Measurements from ENCODE around the gene PPP2R5C.

PPP2R5C gene

DNA sequence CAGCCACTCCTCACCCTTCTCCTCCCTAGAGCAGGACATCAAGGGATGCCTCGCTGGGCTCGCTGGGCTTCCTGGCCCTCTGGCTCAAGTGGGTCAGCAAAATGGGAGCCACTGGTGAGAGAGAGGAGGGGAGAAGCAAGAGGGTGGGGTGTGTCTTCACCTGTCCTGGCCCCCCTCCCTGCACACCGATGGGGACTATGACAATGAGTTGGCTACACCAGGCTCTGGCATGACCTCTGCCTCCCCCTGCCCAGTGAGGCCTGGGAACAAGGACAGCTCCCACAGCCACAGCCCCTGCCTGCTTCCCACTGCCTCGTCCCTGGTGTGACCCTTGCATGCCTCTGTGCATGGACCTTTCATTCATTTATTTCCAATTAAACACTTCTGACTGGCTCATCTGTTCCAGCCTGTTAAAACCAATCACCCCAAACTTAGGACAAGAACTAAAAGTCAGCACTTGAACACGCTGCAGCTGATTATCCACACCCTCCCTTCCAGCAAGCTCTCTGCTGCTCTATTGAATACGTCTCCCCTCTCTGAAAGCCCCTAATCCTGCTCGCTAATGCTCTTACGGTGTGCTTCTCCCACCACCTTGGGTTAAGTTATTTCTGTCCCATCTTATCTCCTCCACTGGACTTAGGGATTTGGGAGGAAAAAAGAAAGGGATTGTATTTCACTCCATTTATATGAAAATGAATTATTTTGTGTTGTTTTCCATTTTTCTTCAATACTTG lies 5.8 kb upstream of the PPP2R5C start:
- no peak for DNase-seq (ENCODE audit: low read depth in 3 of 3)

DNA sequence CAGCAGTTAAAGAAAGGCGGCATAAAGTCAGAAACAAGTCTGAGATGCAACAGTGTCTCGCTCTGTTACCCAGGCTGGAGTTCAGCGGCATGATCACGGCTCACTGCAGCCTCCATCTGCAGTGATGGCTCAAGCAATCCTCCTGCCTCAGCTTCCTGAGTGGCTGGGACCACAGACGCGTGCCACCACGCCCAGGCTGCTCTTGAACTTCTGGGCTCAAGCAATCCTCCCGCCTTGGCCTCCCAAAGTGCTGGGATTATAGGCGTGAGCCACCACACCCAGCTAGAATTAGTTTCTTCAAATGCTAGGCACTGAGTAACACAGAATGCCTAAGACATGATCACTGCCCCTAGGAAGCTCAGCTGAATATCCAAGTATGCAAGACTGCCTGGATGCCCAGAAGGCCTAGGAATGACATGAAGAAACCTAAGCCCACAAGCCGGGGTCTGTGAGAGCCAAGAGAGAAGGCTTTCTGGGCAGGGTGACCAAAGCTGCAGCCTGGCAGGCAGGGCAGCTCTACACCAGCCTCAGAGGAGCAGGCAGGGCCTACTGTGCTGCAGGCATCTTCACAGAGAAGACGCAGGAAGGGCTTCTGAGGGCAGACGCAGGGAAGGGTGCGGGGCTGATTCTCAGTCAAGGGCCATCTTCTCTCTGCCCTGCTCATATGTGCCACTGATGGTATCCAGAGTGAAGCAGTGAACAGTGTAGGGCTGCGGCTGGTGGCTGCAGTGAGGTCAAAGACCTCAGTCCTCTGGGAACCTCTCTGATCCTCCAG lies 4.3 kb upstream of the PPP2R5C start:
- no peak for DNase-seq (ENCODE audit: low read depth in 3 of 3)

DNA sequence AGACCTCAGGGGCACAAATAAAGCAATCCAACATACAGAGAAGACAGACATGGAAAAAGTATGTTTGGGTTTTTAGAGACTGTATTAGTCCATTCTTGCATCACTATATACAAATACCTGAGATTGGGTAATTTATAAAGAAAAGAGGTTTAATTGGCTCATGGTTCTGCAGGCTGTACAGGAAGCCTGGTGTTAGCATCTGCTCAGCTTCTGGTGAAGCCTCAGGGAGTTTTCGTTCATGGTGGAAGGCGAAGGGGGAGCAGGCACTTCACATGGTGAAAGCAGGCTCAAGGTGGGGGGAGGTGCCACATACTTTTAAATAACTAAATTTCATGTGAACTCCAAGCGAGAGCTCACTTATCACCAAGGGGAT lies 3.7 kb upstream of the PPP2R5C start:
- no peak for DNase-seq (ENCODE audit: low read depth in 3 of 3)

DNA sequence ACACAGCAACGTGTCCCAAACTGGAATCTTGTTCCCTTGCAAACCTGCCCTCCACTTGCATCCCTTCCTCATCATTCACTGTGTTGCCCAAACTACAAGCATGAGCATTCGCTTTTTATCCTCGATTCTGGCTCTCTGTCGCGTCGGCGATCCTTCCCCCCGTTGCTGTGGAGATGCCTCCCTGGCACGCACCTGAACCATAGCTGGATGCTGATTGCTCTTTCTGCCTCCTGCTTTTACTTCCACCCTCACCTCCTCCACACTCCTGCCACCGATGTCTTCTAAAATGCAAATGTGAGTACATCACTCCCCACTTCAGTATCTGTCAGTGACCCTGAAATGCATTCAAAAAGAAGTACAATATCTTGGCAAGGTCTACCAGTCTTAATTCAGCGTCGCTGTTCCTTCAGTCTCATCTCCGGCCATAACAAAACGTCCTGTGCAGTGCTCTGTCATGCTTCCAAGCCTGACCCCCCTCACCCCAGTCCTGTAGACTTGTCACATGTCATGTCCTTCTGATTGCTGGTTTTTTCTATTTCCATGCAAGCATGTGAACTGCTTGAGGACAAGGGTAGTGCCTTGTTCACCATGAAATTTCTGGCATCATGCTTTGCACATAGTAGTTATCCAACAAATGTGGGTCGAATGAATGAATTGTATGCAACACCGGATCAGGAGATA lies 2.5 kb upstream of the PPP2R5C start:
- DNase-seq (ENCODE audit: low read depth in 3 of 3) = no peak

DNA sequence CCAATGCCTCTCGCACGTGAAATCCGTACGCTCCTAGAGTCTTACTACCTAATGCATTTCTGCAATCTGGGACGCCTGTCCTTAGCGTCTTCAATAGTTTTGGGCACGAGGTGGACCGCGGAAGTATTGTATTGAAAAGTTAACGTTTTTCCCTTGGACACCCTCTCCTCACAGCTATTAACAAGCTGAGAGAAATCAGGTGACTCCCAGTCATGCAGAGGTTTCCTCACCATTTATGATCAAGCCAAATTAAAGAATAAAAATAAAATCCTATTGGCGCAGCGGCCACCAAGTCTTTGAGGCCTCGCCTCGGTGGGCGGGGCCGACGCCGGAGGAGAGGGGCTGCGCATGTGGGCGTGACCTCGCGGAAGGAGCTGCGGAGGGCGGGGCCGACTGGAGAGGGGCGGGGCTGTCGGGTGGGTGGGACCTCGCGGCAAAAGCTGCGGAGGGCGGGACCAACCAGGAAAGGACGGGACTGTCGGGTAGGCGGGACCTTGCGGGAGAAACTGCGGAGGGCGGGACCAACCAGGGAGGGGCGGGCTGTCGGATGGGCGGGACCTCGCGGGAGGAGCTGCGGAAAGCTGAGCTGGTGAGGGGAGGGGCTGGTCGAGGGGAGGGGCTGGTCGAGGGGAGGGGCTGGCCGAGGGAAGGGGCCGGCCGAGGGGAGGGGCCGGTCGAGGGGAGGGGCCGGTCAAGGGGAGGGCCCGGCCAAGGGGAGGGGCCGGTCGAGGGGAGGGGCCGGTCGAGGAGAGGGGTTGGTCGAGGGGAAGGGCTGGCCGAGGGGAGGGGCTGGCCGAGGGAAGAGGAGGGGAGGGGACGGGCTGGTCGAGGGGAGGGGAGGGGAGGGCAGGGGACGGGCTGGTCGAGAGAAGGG lies 1.1 kb upstream of the PPP2R5C start:
- peak; percentile 92 to 97 (median 96) for DNase-seq (ENCODE audit: low read depth in 3 of 3)

DNA sequence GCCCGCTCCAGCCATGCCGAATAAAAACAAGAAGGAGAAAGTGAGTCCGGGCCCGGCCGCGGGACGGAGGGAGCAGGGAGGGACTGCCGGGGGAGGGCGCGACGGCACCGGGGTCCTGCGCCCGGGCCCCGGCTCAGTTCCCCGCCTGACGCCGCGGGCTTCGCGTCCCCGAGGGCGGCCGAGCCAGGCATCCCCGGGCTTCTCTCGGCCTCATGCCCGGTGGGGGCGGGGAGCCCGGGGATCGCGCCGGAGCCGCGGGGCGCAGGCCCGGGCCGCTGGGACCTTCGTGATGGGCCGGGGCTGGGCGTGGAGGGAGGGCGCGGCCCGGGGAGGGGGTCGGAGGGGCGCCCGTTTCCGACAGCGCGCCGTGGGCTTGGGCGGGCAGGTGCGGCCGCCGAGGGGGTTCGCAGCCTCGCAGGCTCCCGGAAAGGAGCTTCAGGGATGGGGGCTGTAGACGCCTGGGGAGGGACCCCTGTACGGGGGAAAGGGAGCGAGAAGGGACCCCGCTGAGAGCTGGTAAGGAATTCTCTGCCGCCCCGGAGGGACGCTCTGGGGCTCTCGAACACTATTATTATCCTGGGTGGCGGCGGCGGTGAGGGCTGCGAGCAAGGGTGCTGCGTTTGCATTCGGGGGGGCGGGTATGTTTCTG lies 496 bp downstream of the PPP2R5C start:
- peak in 1 of 3 donors; percentile 35 for DNase-seq (ENCODE audit: low read depth in 3 of 3)

DNA sequence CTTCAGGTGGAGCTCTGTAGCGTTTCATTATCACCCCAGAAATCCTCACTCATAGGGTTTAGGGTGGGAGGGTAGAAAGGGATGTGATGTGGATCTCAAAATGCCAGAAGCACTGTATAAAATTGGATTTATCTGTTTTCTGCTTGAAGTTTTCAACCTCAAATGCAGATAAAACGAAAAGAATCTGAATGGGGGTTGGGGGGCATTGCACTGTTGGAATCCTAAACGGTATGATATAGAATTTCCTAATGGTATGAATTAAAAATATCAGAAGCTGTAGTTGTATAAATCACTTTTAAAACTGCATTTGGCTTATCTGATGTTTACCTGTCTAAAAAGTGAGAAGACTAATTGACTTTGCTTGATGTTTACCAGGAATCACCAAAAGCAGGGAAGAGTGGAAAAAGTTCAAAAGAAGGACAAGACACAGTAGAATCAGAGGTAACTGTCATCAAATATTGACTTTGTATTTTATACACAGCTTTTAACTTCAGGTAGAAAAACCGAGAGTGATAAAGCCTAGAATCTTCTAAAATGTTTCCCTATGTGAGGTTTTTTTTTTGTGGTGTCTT lies 1.1 kb downstream of the PPP2R5C start:
- DNase-seq (ENCODE audit: low read depth in 3 of 3) = no peak

DNA sequence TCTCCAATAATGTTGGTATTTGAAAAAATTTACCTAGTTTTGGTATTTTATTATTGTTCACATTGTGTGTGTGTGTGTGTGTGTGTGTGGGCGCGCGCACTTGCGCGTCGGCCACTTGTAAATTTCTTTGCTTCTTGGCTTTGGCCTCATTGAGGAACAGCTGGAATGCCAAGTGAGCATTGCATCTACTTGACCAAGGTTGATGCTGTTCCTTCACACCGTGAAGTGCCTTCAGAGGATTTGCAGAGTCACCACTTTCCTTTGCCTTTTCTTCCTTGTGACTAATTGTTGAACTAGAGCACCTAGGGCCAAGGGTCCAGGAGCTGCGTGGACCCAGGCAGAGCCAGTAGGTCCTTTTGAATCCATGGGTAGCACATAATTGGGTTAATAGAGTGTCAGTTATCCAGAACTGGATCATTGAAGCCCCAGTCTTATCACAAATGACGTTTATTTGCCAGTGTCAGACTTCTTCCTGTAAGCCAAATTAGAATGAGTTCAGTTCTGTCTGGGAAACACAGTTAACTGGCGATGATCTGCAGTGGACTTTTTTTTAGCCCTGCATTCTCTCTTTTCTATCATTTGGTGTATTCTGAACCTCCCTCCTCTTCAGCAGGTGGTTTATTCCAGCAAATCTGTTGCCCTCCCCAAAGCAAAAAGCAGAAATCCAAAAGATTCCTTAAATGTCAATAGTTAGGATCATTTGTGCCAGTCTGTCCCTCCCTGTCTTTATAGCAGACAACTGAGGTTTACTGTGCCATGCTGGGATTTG lies 2.6 kb downstream of the PPP2R5C start:
- DNase-seq (ENCODE audit: low read depth in 3 of 3) = no peak

DNA sequence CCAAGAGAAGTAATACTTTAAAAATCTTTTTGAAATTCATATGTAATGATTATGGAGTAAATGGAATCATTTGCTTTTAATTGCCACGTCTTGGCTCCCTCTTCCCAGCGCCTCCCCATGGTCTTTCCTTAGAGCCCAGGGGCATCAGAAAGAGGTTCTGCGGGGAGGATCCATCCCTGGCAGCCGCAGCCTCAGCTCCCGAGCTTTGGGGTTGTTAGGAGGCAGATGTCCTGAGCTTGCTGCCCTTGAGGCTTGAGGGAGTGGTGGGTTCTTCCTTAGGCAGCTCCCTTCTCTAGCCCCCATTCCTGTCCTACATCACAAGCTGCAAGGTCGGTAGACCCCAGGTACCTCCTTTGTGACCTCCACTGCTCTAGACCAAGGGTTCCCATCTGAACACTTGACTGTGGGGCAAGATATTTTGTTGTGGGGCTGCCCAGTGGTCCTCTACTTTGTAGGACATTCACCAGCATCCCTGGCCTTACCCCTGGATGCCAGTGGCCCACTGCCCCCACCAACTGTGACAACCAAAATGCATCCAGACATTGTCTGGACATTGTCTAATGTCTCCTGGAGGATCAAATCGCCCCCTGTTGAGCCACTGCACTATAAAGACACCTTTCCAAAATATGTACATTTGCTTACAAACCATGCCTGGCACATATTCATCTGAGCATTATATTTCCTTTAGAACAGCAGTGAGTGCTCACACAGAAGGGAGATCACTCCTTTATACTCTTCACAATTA lies 6.3 kb downstream of the PPP2R5C start:
- no peak for DNase-seq (ENCODE audit: low read depth in 3 of 3)

DNA sequence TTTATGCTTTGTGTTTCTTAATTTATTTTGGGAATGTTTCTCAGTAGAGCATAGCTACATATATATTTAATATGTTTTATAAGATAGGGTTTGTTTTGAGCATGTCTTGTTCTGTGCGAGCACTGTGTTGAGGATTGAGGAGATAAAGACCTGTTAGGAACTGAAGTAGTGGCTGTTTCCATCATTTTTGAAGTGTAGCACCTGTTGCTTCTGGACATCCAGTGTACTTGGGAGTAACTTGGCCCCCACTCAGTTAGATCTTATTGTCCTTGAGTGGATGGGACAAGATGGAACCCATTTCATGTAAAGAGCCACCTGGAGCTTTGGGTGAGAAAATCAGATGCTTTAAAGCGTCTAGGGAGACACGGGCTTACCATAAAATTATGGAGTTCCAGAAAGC lies 8.7 kb downstream of the PPP2R5C start:
- no peak for DNase-seq (ENCODE audit: low read depth in 3 of 3)

DNA sequence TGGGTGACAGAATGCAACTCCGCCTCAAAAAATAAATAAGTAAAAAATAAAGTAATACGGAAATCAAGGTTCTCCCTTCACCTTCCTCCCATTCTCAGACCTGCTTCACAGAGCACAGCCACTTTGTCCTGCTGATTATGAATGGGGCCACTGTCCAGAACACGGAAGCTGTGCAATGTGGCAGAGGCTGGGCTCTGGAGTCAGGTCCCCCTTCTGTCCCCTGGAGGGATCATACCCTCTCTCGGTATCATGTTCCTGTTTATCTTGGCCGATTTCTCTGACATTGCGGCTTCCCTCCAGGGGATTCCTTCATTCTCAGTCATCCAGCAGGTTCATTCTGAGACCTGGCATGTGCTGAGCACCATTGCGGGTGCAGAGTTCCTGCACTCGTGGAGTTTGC lies 11.3 kb downstream of the PPP2R5C start:
- no peak for DNase-seq (ENCODE audit: low read depth in 3 of 3)

DNA sequence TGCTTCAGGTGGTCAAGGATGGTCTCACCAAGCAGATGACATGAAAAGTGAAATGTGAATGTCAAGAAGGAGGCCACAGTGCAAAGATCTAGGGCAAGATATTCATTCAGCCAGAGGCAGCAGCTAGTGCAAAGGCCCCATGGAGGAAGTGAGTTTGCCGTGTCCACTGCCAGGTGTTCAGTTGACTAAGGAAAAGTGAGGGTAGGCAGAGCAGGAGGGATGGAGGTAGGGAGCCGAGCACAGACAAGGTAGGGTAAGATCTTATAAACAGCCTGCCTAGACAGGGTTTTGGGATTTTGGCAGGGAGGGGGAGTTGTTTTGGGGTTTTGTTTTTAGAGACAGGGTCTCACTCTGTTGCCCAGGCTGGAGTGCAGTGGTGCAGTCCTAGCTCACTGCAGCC lies 11.9 kb downstream of the PPP2R5C start:
- no peak for DNase-seq (ENCODE audit: low read depth in 3 of 3)

DNA sequence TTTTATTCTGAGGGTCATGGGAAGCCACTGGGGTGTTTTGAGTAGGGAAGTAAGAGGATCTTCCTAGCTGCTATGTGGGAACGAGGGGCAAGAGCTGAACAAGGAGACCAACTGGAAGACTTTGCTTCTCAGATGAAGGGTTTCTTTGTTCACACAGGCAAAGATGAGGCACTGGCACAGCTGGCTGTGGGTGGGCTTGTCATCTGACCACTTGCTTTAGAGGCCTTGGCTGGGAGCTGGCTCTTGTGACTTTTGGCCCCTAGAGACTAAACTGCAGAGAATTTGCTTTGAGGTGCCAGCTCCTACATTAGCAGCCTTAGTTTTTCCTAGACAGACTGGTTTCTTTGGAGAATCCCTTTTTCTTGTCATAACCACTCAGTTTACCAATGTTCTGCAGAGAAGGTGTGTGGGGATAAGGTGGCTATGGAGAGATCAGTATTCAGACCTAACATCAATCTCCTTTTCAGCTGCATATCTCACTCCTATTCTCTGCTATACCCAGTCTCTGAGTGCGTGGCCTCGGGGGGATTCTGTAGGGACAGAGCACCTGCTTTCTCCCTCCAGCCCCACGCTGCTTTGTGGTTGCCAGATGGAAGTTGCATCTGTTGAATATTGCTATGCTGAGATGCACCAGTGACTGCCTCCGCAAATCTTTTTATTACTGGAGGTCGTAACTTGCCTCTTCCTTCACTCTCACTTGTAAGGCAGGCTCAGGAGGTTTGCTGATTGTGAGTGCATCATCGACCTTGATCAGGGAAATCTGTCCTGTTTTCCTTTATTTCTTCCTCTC lies 12.7 kb downstream of the PPP2R5C start:
- DNase-seq (ENCODE audit: low read depth in 3 of 3) = no peak

DNA sequence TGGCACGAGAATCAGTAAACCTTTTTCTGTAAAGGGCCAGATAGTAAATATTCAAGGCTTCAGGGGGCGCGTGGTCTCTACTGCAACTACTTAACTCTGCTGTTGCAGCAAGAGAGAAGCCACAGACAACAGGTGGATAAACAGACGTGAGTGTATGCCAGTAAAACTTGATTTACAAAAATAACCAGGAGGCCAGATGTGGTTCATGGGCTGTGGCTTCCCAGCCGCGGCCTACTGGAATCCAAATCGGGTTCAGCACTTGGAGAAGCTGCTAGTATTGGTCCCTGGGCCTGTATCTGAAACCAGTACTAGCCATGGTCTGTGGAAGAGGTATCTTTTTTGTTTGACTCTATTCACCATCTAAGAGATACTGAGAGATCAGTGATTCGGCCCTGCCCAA lies 13.3 kb downstream of the PPP2R5C start:
- DNase-seq (ENCODE audit: low read depth in 3 of 3) = no peak

DNA sequence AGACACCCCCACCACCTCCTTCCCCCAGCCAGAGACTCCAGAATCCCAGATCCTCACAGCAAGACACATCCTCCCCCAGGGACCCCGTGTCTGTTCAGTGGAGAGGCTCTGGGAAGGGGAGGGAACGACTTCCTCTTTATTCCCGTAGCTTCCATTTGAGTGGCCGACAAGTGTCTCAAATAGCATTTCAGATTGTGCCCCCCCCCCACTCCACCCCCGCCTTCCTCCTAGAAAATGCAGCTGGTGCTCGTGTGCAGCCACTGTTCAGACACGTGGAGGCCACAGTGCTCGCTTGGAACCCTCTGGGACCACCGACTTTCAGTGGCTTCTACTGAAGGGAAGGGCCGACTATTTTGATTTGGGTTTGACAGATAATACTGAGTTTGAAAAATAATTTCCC lies 14.3 kb downstream of the PPP2R5C start:
- DNase-seq (ENCODE audit: low read depth in 3 of 3) = no peak

DNA sequence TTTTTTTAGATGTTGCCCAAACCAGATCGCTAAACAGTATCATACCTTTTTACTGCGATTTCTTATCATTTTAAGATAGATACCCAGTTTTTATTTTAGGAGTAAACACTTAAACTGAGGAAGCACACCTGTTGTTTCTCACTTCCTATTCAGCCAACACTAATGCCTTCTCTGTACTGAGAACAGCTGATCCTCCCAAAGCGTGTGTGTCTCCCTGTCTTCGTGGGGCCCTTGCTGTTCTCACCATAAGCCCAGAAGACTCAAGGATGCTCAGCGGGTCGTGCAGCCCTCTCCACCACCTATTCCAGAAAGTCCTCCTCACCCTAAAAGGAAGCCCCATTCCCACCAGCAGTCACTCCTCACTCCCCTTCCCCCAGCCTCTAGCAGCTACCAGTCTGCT lies 14.8 kb downstream of the PPP2R5C start:
- no peak for DNase-seq (ENCODE audit: low read depth in 3 of 3)

DNA sequence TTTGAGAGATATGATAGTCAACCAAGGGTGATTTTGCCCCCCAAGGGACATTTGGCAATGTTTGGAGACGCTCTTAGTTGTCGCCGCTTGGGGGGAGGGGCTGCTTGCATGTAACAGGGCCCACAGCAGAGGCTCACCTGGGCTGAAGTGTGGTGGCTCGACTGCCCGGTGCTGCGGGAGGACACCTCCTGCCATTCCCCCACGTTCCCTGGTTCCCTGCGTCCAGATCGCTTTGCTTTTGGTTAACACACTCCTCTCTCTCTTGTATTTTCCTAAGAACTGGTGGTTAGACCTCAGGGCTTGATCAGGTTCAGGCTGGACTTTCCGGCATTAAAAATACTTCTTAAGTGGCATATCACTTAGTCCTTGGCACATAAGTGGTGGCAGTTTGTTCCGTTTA lies 18.9 kb downstream of the PPP2R5C start:
- DNase-seq (ENCODE audit: low read depth in 3 of 3) = no peak

DNA sequence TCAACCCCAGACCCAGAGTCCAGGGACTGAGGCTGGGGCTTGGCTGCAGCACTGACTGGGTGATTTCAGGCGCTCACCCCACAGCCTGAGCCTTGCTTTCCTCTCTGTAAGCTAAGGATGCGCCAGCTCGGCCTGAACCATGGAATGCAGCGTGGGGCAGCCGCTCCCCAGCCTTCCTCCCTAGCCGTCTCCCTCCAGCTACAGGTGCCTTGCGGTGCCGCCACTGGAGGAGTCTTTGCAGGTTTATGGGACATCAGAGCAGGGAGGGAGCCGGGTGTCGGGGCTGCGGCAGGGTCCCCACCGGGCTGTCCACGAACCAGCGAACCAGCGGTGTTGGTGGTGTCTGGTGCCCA lies 19.4 kb downstream of the PPP2R5C start:
- no peak for DNase-seq (ENCODE audit: low read depth in 3 of 3)
